Aorta (tissue), 5 donors: ENCODE measurements around the gene CHAF1B. TPM values are rescaled to one million over a fixed set of nuclear protein-coding genes. Genes with fewer than 3 reads are reported as not detected.
A peak's percentile ranks its signal among the peaks of the same experiment; 100 is the strongest.

Source experiments
- ATAC-seq: fragments of 200-7000 bp; cut with Tn5 transposase; one replicate; pipeline ENCODE4 v1.9.1; 2022; ENCODE audit warnings: moderate library complexity; ENCODE audit not compliant: low FRiP score
- DNase-seq, 2 donors: peaks; one replicate each; pipeline ENCODE4 v3.0.0-alpha.2; 2020
- H3K27ac ChIP-seq, 2 donors: one replicate each; pipeline ENCODE4 v1.5.1; 2013; ENCODE audit warnings: low read length in 2 of 2, mild to moderate bottlenecking in 2 of 2, moderate library complexity in 2 of 2, control low read depth in 1 of 2, inconsistent platforms in 1 of 2, low read depth in 1 of 2
- H3K27me3 ChIP-seq, 2 donors: one replicate each; pipeline ENCODE4 v1.6.1; 2013; ENCODE audit warnings: control low read depth in 1 of 2, low read length in 1 of 2, mild to moderate bottlenecking in 1 of 2, moderate library complexity in 1 of 2; ENCODE audit not compliant: insufficient read depth in 2 of 2, control insufficient read depth in 1 of 2
- H3K36me3 ChIP-seq, 2 donors: one replicate each; pipeline ENCODE4 v1.6.1; 2013; ENCODE audit warnings: control low read depth in 1 of 2, low read length in 1 of 2, mild to moderate bottlenecking in 1 of 2; ENCODE audit not compliant: insufficient read depth in 2 of 2, control insufficient read depth in 1 of 2
- H3K4me1 ChIP-seq, 2 donors: one replicate each; pipeline ENCODE4 v1.6.1; 2013; ENCODE audit warnings: low read length in 2 of 2, control low read depth in 1 of 2, mild to moderate bottlenecking in 1 of 2, moderate library complexity in 1 of 2; ENCODE audit not compliant: insufficient read depth in 2 of 2, control insufficient read depth in 1 of 2
- H3K4me3 ChIP-seq, 2 donors: one replicate each; pipeline ENCODE4 v1.5.1; 2013; ENCODE audit warnings: low read length in 2 of 2, control low read depth in 1 of 2, mild to moderate bottlenecking in 1 of 2
- H3K9me3 ChIP-seq: one replicate; pipeline ENCODE4 v1.6.1; 2013; ENCODE audit warnings: mild to moderate bottlenecking, low read length; ENCODE audit not compliant: control insufficient read depth
- WGBS, 2 donors: extraction: QIAGEN DNeasy Blood & Tissue Kit; methylation state at CpG; one replicate each; pipeline ENCODE4 v1.1.7; 2013; 5-methylcytosine and 5-hydroxymethylcytosine counted together
- intact Hi-C, 2 donors: fragments of 100-400 bp; cut with DNase I; formaldehyde crosslinking; loops; one replicate each; pipeline versions ENCODE4 v1.14.2 to v1.15.0; 2022
- polyA plus RNA-seq, 2 donors: library from polyadenylated mRNA; stranded (reverse); fragments of 200-250 nt; gene quantifications; one replicate each; pipeline ENCODE4 v1.2.3, GENCODE V29; 2013
- total RNA-seq, 2 donors: library from RNA; stranded (reverse); fragmentation: NEBNext Ultra II Directional; extraction: Animal tissue kit (Norgen Biotek cat#: 25700); gene quantifications; one replicate each; pipeline ENCODE4 v1.2.1, GENCODE V29; 2021
- donor health status: healthy with polysubstance abuse.
- donor health status: Bipolar disorder and iron deficiency.
- donor health status: DM: no; HTN: no; CAD: no.
- donor health status: DM: no; HTN: no; CAD: no.
- donor health status: DM: yes; HTN: yes; CAD: no.

The CHAF1B gene
- total and polyA plus RNA-seq, 4 donors, result 0.25 to 2.5 (median 1.6) TPM

DNA sequence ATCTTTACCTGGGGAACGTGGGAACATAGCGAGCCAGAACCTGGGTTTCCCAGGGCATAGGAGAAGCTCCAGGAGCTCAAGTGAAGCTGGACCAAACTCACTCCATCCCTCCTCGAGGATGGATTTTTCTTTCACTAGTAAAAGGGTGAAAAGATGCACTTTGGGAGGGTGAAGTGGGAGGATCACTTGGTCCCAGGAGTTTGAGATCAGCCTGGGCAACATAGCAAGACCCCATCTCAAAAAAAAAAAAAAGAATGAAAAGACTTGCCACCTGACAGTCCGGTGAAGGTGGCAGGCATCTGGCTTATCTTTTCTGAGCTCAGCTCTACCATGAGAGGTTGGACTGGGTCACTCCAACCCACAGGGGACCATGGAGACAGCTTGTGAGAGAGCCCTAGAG is 42.3 kb downstream of the CHAF1B start:
- no peak overlapping the region for H3K27ac ChIP-seq
- DNase-seq (no peak), ATAC-seq (no peak)
- H3K4me1 ChIP-seq, result no peaks in the 10 kb centered on the region
- H3K36me3 ChIP-seq, result no peaks in the 10 kb centered on the region
- H3K9me3 ChIP-seq, result no peaks in the 10 kb centered on the region
- no peak overlapping the region for H3K4me3 ChIP-seq
- 90 to 91% methylated on average over 4 of the region's 4 CpGs for WGBS, 2 donors
- intact Hi-C loops, result no loop called here
- no peaks in the 10 kb centered on the region for H3K27me3 ChIP-seq

DNA sequence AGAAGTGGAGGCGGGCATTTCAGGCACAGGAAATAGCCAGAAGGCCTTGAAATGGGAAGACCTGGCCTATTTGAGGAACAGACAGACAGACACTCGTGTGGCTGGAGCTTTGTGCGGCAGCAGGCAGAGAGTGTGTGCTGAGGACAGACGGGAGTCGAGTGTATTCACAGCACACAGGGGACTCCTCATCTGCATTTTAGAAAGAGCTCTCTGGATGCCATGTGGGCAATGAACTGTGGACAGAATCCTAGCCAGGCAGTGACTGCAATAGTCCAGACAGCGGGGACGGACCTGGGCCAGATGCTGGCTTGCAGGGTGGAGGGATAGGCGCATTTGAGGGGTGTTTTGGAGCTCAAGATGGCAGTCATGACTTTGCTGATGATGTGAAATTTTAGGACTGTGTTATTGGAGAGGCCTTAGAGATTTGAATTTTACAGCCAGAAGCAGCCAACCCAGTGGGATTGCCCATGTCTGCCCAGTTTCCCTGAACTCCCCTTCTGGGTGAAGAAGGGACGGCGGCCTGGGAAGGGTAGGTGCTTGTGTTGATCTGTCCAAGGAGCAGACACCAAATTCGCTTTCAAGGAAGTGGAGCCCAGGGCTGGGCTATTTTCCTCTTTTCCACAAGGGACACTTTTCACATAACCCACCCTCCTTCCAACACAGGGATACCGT is 43.7 kb downstream of the CHAF1B start:
- intact Hi-C loops, result no loop called here
- H3K36me3 ChIP-seq, result no peaks in the 10 kb centered on the region
- no peaks in the 10 kb centered on the region for H3K9me3 ChIP-seq
- H3K4me1 ChIP-seq, result no peaks in the 10 kb centered on the region
- 82 to 89% methylated on average over 12 of the region's 12 CpGs for WGBS, 2 donors
- no peak overlapping the region for H3K4me3 ChIP-seq
- DNase-seq, result peak in 1 of 2 donors; percentile 70
- no peak for ATAC-seq
- H3K27me3 ChIP-seq, result no peaks in the 10 kb centered on the region
- H3K27ac ChIP-seq, result no peak overlapping the region

DNA sequence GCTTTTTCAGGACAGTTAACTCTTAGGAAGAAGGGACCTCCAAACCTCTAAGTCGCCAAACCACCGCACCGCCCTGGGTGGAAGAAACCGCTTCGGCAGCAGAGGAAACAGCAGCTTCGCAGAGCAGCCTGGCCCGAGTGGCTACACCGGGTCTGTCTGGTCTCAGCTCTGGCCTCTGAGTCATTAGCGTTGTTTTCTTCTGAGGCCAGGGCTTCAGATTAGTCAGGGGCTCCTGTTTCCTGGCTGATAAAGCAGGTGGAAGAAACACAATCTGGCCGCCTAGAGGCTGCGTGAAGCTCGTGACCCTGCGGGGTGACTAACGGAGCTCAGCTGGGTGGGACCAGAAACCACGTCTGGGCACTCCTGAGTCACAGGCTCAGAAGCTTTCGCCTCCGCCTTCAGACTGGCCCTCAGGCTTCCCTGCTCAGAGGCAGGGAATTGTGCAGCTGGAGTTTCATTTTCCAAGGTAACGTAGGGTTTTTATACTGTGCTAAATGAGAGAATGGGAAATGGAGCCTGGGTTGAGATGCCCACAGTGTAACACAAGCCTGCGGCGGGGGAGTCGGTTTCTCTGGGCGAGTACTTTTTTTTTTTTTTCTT is 44.9 kb downstream of the CHAF1B start:
- H3K4me3 ChIP-seq, result no peak overlapping the region
- intact Hi-C loops, result no loop called here
- H3K36me3 ChIP-seq, result no peaks in the 10 kb centered on the region
- H3K9me3 ChIP-seq, result no peaks in the 10 kb centered on the region
- peak overlapping the region in 1 of 2 donors; percentile 77 for H3K27ac ChIP-seq
- 19 to 24% methylated on average over 22 of the region's 22 CpGs for WGBS, 2 donors
- H3K4me1 ChIP-seq, result no peaks in the 10 kb centered on the region
- ATAC-seq, result peak; percentile 88
- no peaks in the 10 kb centered on the region for H3K27me3 ChIP-seq
- DNase-seq, result peak; percentile 93

GRCh38 chr21:36430841-36431240 is 45.6 kb downstream of the CHAF1B start:
- intact Hi-C loops, result no loop called here
- no peaks in the 10 kb centered on the region for H3K9me3 ChIP-seq
- DNase-seq (peak in 1 of 2 donors; percentile 16), ATAC-seq (no peak)
- H3K4me3 ChIP-seq, result no peak overlapping the region
- H3K36me3 ChIP-seq, result no peaks in the 10 kb centered on the region
- H3K27me3 ChIP-seq, result no peaks in the 10 kb centered on the region
- no peak overlapping the region for H3K27ac ChIP-seq
- no peaks in the 10 kb centered on the region for H3K4me1 ChIP-seq
- 33 to 49% methylated on average over 4 of the region's 4 CpGs for WGBS, 2 donors

GRCh38 chr21:36431252-36431651 is 46.1 kb downstream of the CHAF1B start:
- H3K27ac ChIP-seq, result no peak overlapping the region
- ATAC-seq (no peak), DNase-seq (no peak)
- no peak overlapping the region for H3K4me3 ChIP-seq
- no peaks in the 10 kb centered on the region for H3K4me1 ChIP-seq
- H3K27me3 ChIP-seq, result no peaks in the 10 kb centered on the region
- intact Hi-C loops, result no loop called here
- H3K36me3 ChIP-seq, result no peaks in the 10 kb centered on the region
- WGBS, 2 donors, result 94% methylated on average over 4 of the region's 4 CpGs
- H3K9me3 ChIP-seq, result no peaks in the 10 kb centered on the region

- 87 to 93% methylated on average over 7 of the region's 7 CpGs for WGBS, 2 donors
- Histone ChIP-seq H3K36me3 (no peaks in the 10 kb centered on the region), H3K4me3 (no peak overlapping the region), H3K9me3 (no peaks in the 10 kb centered on the region), H3K27me3 (no peaks in the 10 kb centered on the region), H3K4me1 (no peaks in the 10 kb centered on the region), H3K27ac (no peak overlapping the region)
- DNase-seq, result peak in 1 of 2 donors; percentile 37
- intact Hi-C loops, result no loop called here
- no peak for ATAC-seq
Observed at GRCh38 chr21:36433059-36433709, 48.0 kb downstream of the CHAF1B start.

DNA sequence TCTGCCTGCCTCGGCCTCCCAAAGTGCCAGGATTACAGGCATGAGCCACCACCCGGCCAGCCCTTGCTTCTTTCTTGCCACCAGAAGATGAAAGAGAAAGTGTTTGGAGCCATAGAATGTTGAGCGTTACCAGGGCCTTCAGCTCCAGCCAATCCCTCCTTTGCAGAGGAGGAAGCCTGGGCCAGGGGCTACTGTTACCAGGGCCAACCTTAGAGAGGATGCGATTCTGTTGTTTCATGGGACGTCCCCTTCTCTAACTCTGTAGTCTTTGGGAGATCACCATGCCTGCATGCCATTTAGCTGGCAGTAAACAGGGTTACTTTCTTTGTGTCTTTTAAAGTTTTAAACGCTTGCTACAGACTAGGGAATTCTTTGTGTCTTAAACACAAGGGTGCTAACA is 49.0 kb downstream of the CHAF1B start:
- no peaks in the 10 kb centered on the region for H3K27me3 ChIP-seq
- H3K9me3 ChIP-seq, result no peaks in the 10 kb centered on the region
- no peak for ATAC-seq
- H3K4me1 ChIP-seq, result no peaks in the 10 kb centered on the region
- peak in 1 of 2 donors; percentile 35 for DNase-seq
- intact Hi-C loops, result no loop called here
- H3K27ac ChIP-seq, result no peak overlapping the region
- H3K36me3 ChIP-seq, result no peaks in the 10 kb centered on the region
- WGBS, 2 donors, result 88 to 91% methylated on average over 6 of the region's 6 CpGs
- no peak overlapping the region for H3K4me3 ChIP-seq

- Histone ChIP-seq H3K4me3 (no peak overlapping the region), H3K27ac (no peak overlapping the region), H3K36me3 (no peaks in the 10 kb centered on the region), H3K27me3 (no peaks in the 10 kb centered on the region), H3K4me1 (no peaks in the 10 kb centered on the region), H3K9me3 (no peaks in the 10 kb centered on the region)
- DNase-seq (no peak), ATAC-seq (no peak)
- intact Hi-C loops, result no loop called here
- 89 to 93% methylated on average over 5 of the region's 5 CpGs for WGBS, 2 donors
Observed at GRCh38 chr21:36436829-36437744, 51.9 kb downstream of the CHAF1B start.
